Skeletal muscle cell (primary cell): ENCODE data around the gene HIPK2.
A peak's percentile ranks its signal among the peaks of the same experiment; 100 is the strongest.
"Not testable (repeated sequence)": the region's sequence is repeated elsewhere in the genome, so short reads cannot be mapped to it uniquely, and the experiment has no call there.

ENCODE experiments used
- DNase-seq: peaks from one replicate; pipeline ENCODE4 v3.0.0-alpha.2; 2010; ENCODE audit warnings: low read depth
- H3K4me3 ChIP-seq: 2 replicates; pipeline ENCODE4 v1.5.1; 2011; ENCODE audit warnings: low read depth, mild to moderate bottlenecking, control low read depth, low read length, moderate library complexity

Gene HIPK2

GRCh38 chr7:139682136-139683013, 95.4 kb downstream of the HIPK2 start:
- DNase-seq = peak; percentile 63
- no peak overlapping the region for H3K4me3 ChIP-seq

DNA sequence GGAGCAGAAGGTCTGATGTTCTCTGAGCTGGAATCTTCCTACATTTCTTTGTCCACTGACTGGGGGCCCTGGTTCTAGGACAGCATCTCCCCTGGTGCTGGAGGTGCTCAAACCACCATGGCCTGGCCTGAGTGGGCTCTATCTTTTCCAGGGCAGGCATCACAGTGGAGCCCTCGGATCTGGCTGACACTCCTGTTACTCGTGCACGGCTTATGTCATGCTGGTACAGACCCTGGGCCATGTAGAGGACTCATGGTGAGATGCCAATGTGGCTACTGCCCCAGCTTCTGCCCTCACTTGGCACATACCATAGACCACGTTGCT, 96.0 kb downstream of the HIPK2 start:
- no peak for DNase-seq
- no peak overlapping the region for H3K4me3 ChIP-seq

DNA sequence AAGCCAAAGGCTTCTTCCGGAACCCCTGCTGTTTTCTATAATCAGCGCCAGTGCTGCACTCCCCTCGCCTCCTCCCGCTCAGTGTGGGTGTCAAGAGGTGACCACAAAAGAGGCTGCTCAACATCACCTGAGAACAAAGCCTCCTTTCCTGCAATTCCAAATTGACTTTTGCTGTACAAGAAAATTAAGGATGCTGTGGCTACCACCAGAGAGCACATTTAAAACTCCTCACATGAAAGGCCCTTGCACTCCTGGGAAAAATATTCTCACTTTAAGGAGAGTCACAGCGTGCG, 96.4 kb downstream of the HIPK2 start:
- no peak overlapping the region for H3K4me3 ChIP-seq
- DNase-seq = no peak

GRCh38 chr7:139680676-139681462, 96.9 kb downstream of the HIPK2 start:
- DNase-seq = peak; percentile 91
- no peak overlapping the region for H3K4me3 ChIP-seq

GRCh38 chr7:139679731-139680594, 97.8 kb downstream of the HIPK2 start:
- H3K4me3 ChIP-seq = no peak overlapping the region
- DNase-seq = peak; percentile 61

DNA sequence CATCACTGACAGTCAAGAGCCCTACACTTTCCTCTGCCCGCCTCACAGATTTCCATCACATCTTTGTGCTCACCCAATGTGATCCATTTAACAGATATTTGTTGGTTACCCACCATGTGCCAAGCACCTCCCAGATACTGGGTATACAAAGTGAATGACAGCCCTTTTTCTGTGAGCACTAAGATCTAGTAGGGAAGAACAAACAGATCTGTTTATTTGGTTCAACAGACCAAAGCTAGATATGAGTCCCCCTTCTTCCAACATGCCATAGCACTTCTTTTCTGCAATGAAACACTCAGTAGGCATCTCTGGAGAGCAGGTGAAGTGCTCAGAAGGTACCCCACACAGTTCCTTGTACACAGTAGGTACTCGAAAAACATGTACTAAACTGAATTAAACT, 101.4 kb downstream of the HIPK2 start:
- no peak for DNase-seq
- no peak overlapping the region for H3K4me3 ChIP-seq

GRCh38 chr7:139675127-139676125, 102.4 kb downstream of the HIPK2 start:
- no peak for DNase-seq
- H3K4me3 ChIP-seq = no peak overlapping the region

DNA sequence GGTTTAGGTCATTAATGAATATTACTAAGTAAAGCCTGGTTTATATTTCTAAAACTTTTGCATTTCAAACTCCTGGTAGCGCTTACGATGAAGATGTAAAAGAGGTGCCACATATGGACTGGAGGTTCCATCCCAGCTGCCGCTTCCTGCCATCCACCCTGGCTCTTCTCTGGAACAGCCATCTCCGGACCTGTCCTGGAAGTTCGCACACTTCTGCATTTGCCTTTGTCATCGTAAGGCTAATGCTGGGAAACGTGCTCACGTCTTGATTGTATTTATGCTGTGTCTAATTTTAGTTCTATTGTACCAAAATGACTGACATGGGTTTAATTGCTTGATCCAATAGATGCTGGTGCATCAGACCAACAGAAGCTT, 103.1 kb downstream of the HIPK2 start:
- H3K4me3 ChIP-seq = no peak overlapping the region
- no peak for DNase-seq

- no peak for DNase-seq
- H3K4me3 ChIP-seq = no peak overlapping the region
Observed at GRCh38 chr7:139674341-139674740, 103.5 kb downstream of the HIPK2 start.

DNA sequence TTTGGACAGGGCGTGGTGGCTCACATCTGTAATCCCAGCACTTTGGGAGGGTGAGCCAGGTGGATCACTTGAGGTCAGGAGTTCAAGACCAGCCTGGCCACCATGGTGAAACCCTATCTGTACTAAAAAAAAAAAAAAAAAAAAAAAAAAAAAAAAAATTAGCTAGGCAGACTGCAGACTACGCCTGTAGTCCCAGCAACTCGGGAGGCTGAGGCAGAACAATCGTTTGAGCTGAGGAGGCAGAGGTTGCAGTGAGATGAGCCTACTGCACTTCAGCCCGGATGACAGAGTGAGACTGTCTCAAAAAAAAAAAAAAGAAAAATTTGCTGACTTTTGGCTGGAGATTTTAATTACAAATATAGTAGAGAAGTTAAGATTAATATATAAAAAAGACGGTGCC, 104.0 kb downstream of the HIPK2 start:
- no peak overlapping the region for H3K4me3 ChIP-seq
- DNase-seq = no peak

DNA sequence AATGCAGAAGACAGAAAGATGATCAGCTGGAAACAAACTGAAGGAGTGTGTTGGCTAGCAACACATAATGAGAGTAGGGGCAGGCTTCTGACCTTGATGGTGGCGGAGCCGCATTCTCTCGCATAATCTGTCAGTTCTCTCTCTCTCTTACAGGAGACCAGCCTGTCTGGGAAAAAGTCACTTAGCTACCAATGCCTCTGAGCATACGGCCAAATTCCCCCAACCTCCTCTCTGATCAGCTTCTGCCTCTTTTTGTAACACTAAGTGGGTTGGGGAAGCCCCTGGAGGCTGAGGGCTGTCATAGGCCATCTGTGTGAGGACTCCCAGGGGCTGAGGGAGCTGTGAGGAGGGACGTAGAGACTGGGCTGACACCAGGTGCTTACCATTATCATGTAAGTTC, 104.6 kb downstream of the HIPK2 start:
- DNase-seq = no peak
- no peak overlapping the region for H3K4me3 ChIP-seq

GRCh38 chr7:139671967-139672366, 105.8 kb downstream of the HIPK2 start:
- no peak for DNase-seq
- H3K4me3 ChIP-seq = no peak overlapping the region

GRCh38 chr7:139670662-139671061, 107.1 kb downstream of the HIPK2 start:
- DNase-seq, H3K4me3 ChIP-seq: not testable (repeated sequence)

- no peak overlapping the region for H3K4me3 ChIP-seq
- DNase-seq = no peak
Observed at GRCh38 chr7:139669106-139670061, 108.4 kb downstream of the HIPK2 start.

DNA sequence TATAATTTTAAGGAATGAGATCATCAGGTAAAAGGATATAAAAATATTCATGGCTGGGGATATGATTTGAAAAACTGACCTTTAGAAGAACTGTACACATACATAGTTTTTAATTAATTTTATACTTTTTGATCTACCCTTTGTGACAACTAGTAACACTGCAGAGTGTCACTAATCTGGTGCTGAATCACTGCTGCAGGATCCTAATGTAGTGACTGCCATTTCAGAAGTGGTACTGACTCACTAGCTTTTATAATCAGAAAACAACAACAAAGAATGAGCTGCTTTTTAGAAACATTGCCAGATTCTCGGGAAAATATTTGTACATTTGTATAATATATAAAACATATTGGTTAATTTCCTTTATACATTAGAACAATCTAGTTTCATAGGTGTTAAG, 110.4 kb downstream of the HIPK2 start:
- no peak overlapping the region for H3K4me3 ChIP-seq
- no peak for DNase-seq

DNA sequence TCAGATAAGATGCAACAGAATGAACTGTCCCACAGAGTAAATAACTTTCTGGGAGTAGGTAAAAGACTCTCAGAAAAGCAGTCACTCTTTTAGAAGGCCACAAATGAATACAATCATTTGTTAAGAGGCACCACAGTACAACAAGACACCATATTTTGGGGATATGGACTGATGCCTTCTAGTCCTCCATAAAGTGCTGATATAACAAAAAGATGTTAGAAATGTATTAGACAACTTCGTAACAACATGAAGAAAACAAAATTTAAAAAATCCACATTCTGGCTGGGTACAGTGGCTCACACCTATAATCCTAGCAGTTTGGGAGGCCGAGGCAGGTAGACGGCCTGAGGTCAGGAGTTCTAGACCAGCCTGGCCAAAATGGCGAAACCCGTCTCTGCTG, 111.3 kb downstream of the HIPK2 start:
- H3K4me3 ChIP-seq = no peak overlapping the region

GRCh38 chr7:139664434-139664833, 113.4 kb downstream of the HIPK2 start:
- no peak for DNase-seq
- no peak overlapping the region for H3K4me3 ChIP-seq

More for the DNA sequence above, 111.3 kb downstream of the HIPK2 start:
- no peak for DNase-seq

- H3K4me3 ChIP-seq = no peak overlapping the region
- DNase-seq = no peak
Observed at GRCh38 chr7:139663608-139664177, 114.1 kb downstream of the HIPK2 start.
